Neural cell (in vitro differentiated cells): ENCODE results near the gene IQSEC1. TPM values are rescaled to one million over a fixed set of nuclear protein-coding genes. Genes with fewer than 3 reads are reported as not detected.

ENCODE experiments used
- H2AFZ ChIP-seq: fragments of 200-600, 300-800 bp; sonication (generic), shearing (Covaris generic); 2 replicates; pipeline ENCODE4 v1.6.0; 2014; ENCODE audit warnings: low read depth, mild to moderate bottlenecking, antibody characterized with exemption, low read length, moderate library complexity
- H3F3A ChIP-seq: fragments of 200-600 bp; shearing (Covaris generic); 2 replicates; pipeline ENCODE4 v1.6.1; 2016; ENCODE audit warnings: mild to moderate bottlenecking, moderate library complexity, mixed read lengths, antibody characterized with exemption, low read length; ENCODE audit not compliant: insufficient read depth, poor library complexity, severe bottlenecking
- H3K27ac ChIP-seq: fragments of 200-600, 300-800 bp; sonication (generic), shearing (Covaris generic); 2 replicates; pipeline ENCODE4 v1.5.1; 2014; ENCODE audit warnings: mild to moderate bottlenecking, low read length, moderate library complexity
- H3K27me3 ChIP-seq: fragments of 300-800, 200-600 bp; sonication (generic), shearing (Covaris generic); 2 replicates; pipeline ENCODE4 v1.6.0; 2014; ENCODE audit warnings: mild to moderate bottlenecking, low read depth, low read length, moderate library complexity; ENCODE audit not compliant: insufficient read depth
- H3K36me3 ChIP-seq: fragments of 300-800, 200-600 bp; sonication (generic), shearing (Covaris generic); 2 replicates; pipeline ENCODE4 v1.5.1; 2014; ENCODE audit warnings: mild to moderate bottlenecking, antibody characterized with exemption, low read length, moderate library complexity; ENCODE audit not compliant: insufficient read depth
- H3K4me2 ChIP-seq: fragments of 300-800, 200-600 bp; sonication (generic), shearing (Covaris generic); 2 replicates; pipeline ENCODE4 v1.6.0; 2014; ENCODE audit warnings: mild to moderate bottlenecking, low read length
- H3K4me3 ChIP-seq: fragments of 300-800, 200-600 bp; sonication (generic), shearing (Covaris generic); 2 replicates; pipeline ENCODE4 v1.5.1; 2014; ENCODE audit warnings: mild to moderate bottlenecking, low read length, moderate library complexity
- H3K79me2 ChIP-seq: fragments of 200-600 bp; shearing (Covaris generic); replicated peaks from 2 replicates; pipeline ENCODE4 v1.6.0; 2014; ENCODE audit warnings: mild to moderate bottlenecking, low read length, moderate library complexity; ENCODE audit not compliant: insufficient read depth
- H3K9ac ChIP-seq: fragments of 300-800, 200-600 bp; sonication (generic), shearing (Covaris generic); 2 replicates; pipeline ENCODE4 v1.6.1; 2016; ENCODE audit warnings: mild to moderate bottlenecking, low read length, mixed read lengths
- H3K9me2 ChIP-seq: fragments of 200-600 bp; shearing (Covaris generic); 2 replicates; pipeline ENCODE4 v1.6.1; 2016; ENCODE audit warnings: mild to moderate bottlenecking, low read length, mixed read lengths; ENCODE audit not compliant: insufficient read depth
- H3K9me3 ChIP-seq: fragments of 200-600, 300-800 bp; sonication (generic), shearing (Covaris generic); 2 replicates; pipeline ENCODE4 v1.6.1; 2016; ENCODE audit warnings: mild to moderate bottlenecking, mixed run types, low read length, moderate library complexity, mixed read lengths
- H4K20me1 ChIP-seq: fragments of 200-600 bp; shearing (Covaris generic); 2 replicates; pipeline ENCODE4 v1.6.1; 2016; ENCODE audit warnings: mild to moderate bottlenecking, mixed run types; ENCODE audit not compliant: insufficient read depth
- CTCF ChIP-seq: fragments of 450-650 bp; IDR thresholded peaks from 2 replicates; pipeline ENCODE4 v1.5.1; 2014; ENCODE audit warnings: antibody characterized with exemption, mild to moderate bottlenecking, moderate library complexity; ENCODE audit not compliant: poor library complexity, severe bottlenecking
- EP300 ChIP-seq: fragments of 450-650 bp; conservative IDR thresholded peaks from 2 replicates; pipeline ENCODE4 v1.6.1; 2014; ENCODE audit warnings: antibody characterized with exemption, mild to moderate bottlenecking, moderate library complexity; ENCODE audit not compliant: poor library complexity, severe bottlenecking
- EZH2 ChIP-seq: fragments of 200-600, 300-800 bp; shearing (Covaris generic), sonication (generic); IDR thresholded peaks from 2 replicates; pipeline ENCODE4 v1.6.1; 2014; ENCODE audit warnings: antibody characterized with exemption, low read length, borderline replicate concordance, mild to moderate bottlenecking; ENCODE audit not compliant: insufficient read depth, poor library complexity, severe bottlenecking
- MXI1 ChIP-seq: fragments of 450-650 bp; conservative IDR thresholded peaks from 2 replicates; pipeline ENCODE4 v1.6.1; 2014; ENCODE audit warnings: antibody characterized with exemption, mild to moderate bottlenecking; ENCODE audit not compliant: poor library complexity, severe bottlenecking
- POLR2AphosphoS5 ChIP-seq: IDR thresholded peaks from 2 replicates; pipeline ENCODE4 v1.6.1; 2012
- RAD21 ChIP-seq: fragments of 450-650 bp; conservative IDR thresholded peaks from 2 replicates; pipeline ENCODE4 v1.6.1; 2014; ENCODE audit warnings: antibody characterized with exemption, mild to moderate bottlenecking, moderate library complexity
- REST ChIP-seq: IDR thresholded peaks from 2 replicates; pipeline ENCODE4 v1.6.1; 2012; ENCODE audit warnings: borderline replicate concordance
- SMC3 ChIP-seq: fragments of 450-650 bp; conservative IDR thresholded peaks from 2 replicates; pipeline ENCODE4 v1.6.1; 2014; ENCODE audit warnings: antibody characterized with exemption, mild to moderate bottlenecking, moderate library complexity; ENCODE audit not compliant: poor library complexity
- TAF1 ChIP-seq: IDR thresholded peaks from 2 replicates; pipeline ENCODE4 v1.6.1; 2012; ENCODE audit warnings: low read depth
- polyA plus RNA-seq: library from polyadenylated mRNA; depleted of rRNA; stranded (reverse); fragments of >200 nt; gene quantifications from 2 replicates; pipeline ENCODE4 v1.2.3, GENCODE V29; 2014

Gene IQSEC1
- polyA plus RNA-seq, 1 donor from 2014 or later, result 6.0 TPM

- TF ChIP-seq CTCF (no peak), SMC3 (no peak)
Observed at GRCh38 chr3:12954180-12954579, 119.0 kb downstream of the IQSEC1 start (continued).

GRCh38 chr3:12953201-12953995 is 119.8 kb downstream of the IQSEC1 start:
- no peak for TF ChIP-seq REST
- no peak for TF ChIP-seq POLR2AphosphoS5
- TF ChIP-seq EZH2, result no peak
- TF ChIP-seq MXI1, result no peak
- TF ChIP-seq TAF1, result no peak
- no peak for TF ChIP-seq EP300
- no peak for TF ChIP-seq SMC3
- TF ChIP-seq CTCF, result no peak
- no peak for TF ChIP-seq RAD21
- H3K9ac ChIP-seq, result no peak overlapping the region
- no peaks in the 10 kb centered on the region for H3F3A ChIP-seq
- no peaks in the 10 kb centered on the region for H4K20me1 ChIP-seq
- no peaks in the 10 kb centered on the region for H3K27me3 ChIP-seq
- H3K4me2 ChIP-seq, result no peak overlapping the region
- H3K9me2 ChIP-seq, result no peaks in the 10 kb centered on the region
- H2AFZ ChIP-seq, result no peak overlapping the region
- H3K79me2 ChIP-seq, result peaks cover 7% of the 10 kb centered on the region
- no peak overlapping the region for H3K4me3 ChIP-seq
- H3K9me3 ChIP-seq, result no peaks in the 10 kb centered on the region
- no peaks in the 10 kb centered on the region for H3K36me3 ChIP-seq
- no peak overlapping the region for H3K27ac ChIP-seq
